GM12801 (cell line): ENCODE measurements around the gene LRFN4.

Source experiments
- CTCF ChIP-seq: IDR thresholded peaks from one replicate; pipeline ENCODE4 v1.5.1; 2011; ENCODE audit warnings: control low read depth; ENCODE audit not compliant: insufficient read length; ENCODE audit errors: extremely low read depth

LRFN4 gene

GRCh38 chr11:66856496-66857233 lies at the start of gene LRFN4:
LRFN4 (plus strand) TSS chr11:66857064; CDS start chr11:66857745, 681 bp downstream.
- no peak for TF ChIP-seq CTCF

DNA sequence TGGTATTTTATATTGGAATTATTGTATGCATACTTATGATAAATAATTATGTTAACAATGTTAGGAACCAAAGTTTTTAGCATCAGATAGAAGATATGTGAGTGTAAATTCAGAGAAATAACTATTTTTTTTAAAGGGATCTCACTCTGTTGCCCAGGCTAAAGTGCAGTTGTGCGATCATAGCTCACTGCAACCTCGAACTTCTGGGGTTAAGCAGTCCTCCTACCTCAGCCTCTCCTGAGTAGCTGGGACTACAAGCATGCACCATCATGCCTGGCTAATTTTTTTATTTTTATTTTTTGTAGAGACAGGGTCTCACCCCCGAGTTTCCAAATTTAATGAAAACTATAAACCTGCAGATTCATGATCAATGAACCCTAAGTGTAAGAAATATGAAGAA lies 47.3 kb upstream of the LRFN4 start:
- no peak for TF ChIP-seq CTCF

GRCh38 chr11:66810576-66811185 lies 46.2 kb upstream of the LRFN4 start:
- no peak for TF ChIP-seq CTCF

DNA sequence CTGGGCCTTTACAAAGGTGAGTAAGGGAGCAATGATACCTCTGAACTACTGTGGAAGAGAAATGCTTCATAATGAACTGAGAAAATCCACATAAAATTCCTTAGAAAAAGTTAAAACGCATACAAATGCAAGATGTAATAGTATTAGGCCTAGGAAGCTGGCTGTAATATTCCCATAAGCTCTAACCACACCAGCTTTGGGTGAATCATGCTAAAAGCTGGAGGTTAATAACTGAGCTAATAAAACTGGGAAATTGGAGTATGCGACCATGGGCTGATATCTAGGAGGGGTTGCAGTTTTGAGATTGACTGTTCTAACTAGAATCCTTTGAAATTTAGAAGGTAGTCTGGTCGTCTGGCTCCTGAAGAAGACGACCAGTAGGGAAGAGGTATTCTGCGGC lies 42.2 kb upstream of the LRFN4 start:
- no peak for TF ChIP-seq CTCF

- no peak for TF ChIP-seq CTCF
These were observed 41.2 kb upstream of the LRFN4 start for GRCh38 chr11:66815646-66816045.

DNA sequence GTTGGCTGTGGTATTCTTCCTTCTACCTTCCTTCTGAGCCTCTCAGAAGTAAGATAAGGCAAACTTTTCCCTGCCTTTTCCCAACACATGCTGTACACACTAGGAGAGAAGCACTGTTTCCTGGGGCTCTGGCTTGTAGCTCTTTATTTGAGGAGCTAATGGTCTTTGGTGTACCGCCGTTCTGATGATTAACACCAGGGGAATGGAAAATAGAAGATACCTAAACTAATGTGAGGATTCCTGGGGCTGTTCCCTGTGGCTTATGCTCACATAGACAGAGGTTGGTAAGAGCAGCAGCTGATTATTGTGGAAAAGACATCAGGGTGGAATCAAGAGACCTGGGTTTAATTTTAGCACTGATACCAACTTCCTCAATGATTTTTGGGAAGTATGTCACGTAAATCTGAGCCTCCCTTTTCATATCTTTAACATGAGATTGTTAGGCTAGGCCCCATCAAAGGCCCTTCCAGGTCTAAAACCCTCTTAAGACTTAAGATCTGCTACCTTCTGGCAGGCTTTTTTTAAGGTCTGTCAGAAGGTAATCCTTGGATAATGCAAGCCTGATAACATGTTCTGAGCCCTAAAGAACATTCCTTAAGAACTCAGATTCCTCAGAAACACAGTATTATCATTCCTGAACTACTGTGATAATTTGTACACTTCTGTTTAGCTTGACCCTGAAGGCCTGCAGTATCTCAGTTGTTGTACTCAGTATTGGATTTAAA lies 38.5 kb upstream of the LRFN4 start:
- TF ChIP-seq CTCF = no peak

DNA sequence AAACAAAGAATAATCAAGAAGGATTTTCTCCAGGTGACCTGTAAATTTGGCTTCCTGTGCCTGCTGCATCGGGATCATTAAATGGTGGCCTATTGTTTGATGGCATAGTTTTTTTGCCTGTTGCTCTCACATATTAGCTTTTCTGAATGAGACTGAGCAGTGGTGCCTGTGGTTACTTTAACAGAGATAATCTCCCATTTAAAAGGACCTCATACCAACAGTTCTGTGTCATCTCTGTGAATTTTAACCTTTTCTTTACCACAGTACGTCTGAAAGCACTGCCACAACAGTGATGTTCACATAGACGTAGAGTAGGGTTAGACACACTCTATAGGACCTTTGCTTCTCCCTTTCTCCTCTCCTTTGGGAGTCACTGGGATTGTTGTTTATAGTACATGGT lies 36.5 kb upstream of the LRFN4 start:
- no peak for TF ChIP-seq CTCF
